ENCODE measurements around the gene PRR23E.

DNA sequence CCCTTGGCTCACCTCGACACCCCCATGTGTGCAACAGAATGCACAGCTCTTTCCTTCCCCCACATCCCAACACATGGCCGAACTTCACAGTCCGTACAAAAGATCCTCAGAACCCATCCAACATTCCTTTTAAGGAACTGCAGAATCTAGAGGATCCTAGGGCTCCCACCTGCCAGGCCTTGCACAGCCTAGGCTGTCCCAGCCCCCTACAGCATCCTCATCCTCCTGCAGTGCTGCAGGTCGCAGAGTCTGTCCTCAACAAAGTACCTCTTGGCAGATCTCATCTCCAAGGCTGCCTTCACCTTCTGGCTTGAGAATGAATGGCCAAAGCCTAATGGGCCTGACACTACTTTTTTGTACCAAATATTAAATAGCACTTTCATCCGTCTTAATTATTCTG, 19.8 kb downstream of the PRR23E start:
- no peak for TF ChIP-seq CTCF (conservative IDR thresholded peaks at IDR 0.05)
- TF ChIP-seq EZH2 (IDR thresholded peaks at IDR 0.05; ENCODE audit: low read depth), result no peak
